ENCODE results near the gene TCFL5.

Gene TCFL5

GRCh38 chr20:62838128-62838891, 23.3 kb downstream of the TCFL5 start (continued):
- TF ChIP-seq TSHZ1 (tag by site-specific recombination; IDR thresholded peaks at IDR 0.05; ENCODE audit: borderline replicate concordance) (no peak), ZNF529 (tag by site-specific recombination; IDR thresholded peaks at IDR 0.05; ENCODE audit: insufficient replicate concordance) (no peak), ZIC2 (tag by site-specific recombination; IDR thresholded peaks at IDR 0.05) (peak; percentile 70), HOXD13 (CRISPR knock-in tag; IDR thresholded peaks at IDR 0.05; ENCODE audit: borderline replicate concordance) (no peak), KLF17 (tag by site-specific recombination; IDR thresholded peaks at IDR 0.05) (no peak), ZBTB44 (tag by site-specific recombination; IDR thresholded peaks at IDR 0.05) (peak; percentile 68; the same call in 1 of the 2 replicates), ZNF704 (tag by site-specific recombination; IDR thresholded peaks at IDR 0.05) (no peak), EGR2 (tag by site-specific recombination; IDR thresholded peaks at IDR 0.05; ENCODE audit: low read depth) (no peak), ZNF510 (tag by site-specific recombination; IDR thresholded peaks at IDR 0.05; ENCODE audit: insufficient replicate concordance) (no peak), ZNF266 (tag by site-specific recombination; IDR thresholded peaks at IDR 0.05; ENCODE audit: low read depth) (no peak), ZNF830 (tag by site-specific recombination; IDR thresholded peaks at IDR 0.05; ENCODE audit: low read depth) (no peak), ZNF48 (tag by site-specific recombination; IDR thresholded peaks at IDR 0.05) (no peak), BCL11B (tag by site-specific recombination; IDR thresholded peaks at IDR 0.05; ENCODE audit: low read depth) (no peak), PRDM6 (tag by site-specific recombination; IDR thresholded peaks at IDR 0.05) (no peak), ZNF747 (tag by site-specific recombination; IDR thresholded peaks at IDR 0.05) (no peak), ZBTB8A (tag by site-specific recombination; IDR thresholded peaks at IDR 0.05) (peak; percentile 94), ZNF449 (tag by site-specific recombination; IDR thresholded peaks at IDR 0.05) (peak; percentile 44; the same call in 1 of the 2 replicates), GLI4 (tag by site-specific recombination; IDR thresholded peaks at IDR 0.05) (no peak), ZNF223 (tag by site-specific recombination; IDR thresholded peaks at IDR 0.05) (no peak), SP2 (tag by site-specific recombination; IDR thresholded peaks at IDR 0.05) (peak; percentile 36; the same call in 1 of the 2 replicates), ZNF155 (tag by site-specific recombination; IDR thresholded peaks at IDR 0.05) (no peak), ZNF433 (tag by site-specific recombination; IDR thresholded peaks at IDR 0.05; ENCODE audit: low read depth) (no peak), KLF8 (tag by site-specific recombination; IDR thresholded peaks at IDR 0.05) (no peak), ZNF37A (tag by site-specific recombination; IDR thresholded peaks at IDR 0.05) (no peak), ZNF426 (tag by site-specific recombination; IDR thresholded peaks at IDR 0.05) (no peak), ZNF580 (tag by site-specific recombination; IDR thresholded peaks at IDR 0.05) (no peak), ZBTB1 (tag by site-specific recombination; IDR thresholded peaks at IDR 0.05) (no peak), ZSCAN23 (tag by site-specific recombination; IDR thresholded peaks at IDR 0.05) (no peak), ZNF23 (tag by site-specific recombination; IDR thresholded peaks at IDR 0.05; ENCODE audit: borderline replicate concordance) (no peak)
